Gastrocnemius medialis (tissue), 4 donors: ENCODE data around the gene HBEGF. TPM values are rescaled to one million over a fixed set of nuclear protein-coding genes. Genes with fewer than 3 reads are reported as not detected.

Experiments used
- ATAC-seq, 2 donors: fragments of 150-250 bp; one replicate each; pipeline ENCODE4 v1.9.1; 2016
- DNase-seq, 2 donors: peaks; one replicate each; pipeline ENCODE4 v3.0.0-alpha.2; 2019
- H3K27ac ChIP-seq, 4 donors: fragments of 200-600 bp; sonication (generic); 1 replicate in 1 of 4; 2 replicates in 3 of 4; pipeline ENCODE4 v1.5.1; 2016 to 2018; ENCODE audit warnings: mild to moderate bottlenecking in 2 of 4, moderate library complexity in 1 of 4
- H3K27me3 ChIP-seq, 3 donors: fragments of 200-600 bp; sonication (generic) in 2 of 3; 1 replicate in 1 of 3; 2 replicates in 2 of 3; pipeline versions ENCODE4 v1.5.1 to v1.6.0; 2016 to 2019; ENCODE audit warnings: mild to moderate bottlenecking in 1 of 3, moderate library complexity in 1 of 3
- H3K36me3 ChIP-seq, 2 donors: fragments of 200-600 bp; sonication (generic) in 1 of 2; one replicate each; pipeline ENCODE4 v1.5.1; 2017 to 2018
- H3K4me1 ChIP-seq, 2 donors: fragments of 200-600 bp; sonication (generic) in 1 of 2; one replicate each; pipeline ENCODE4 v1.5.1; 2016 to 2017; ENCODE audit warnings: mild to moderate bottlenecking in 2 of 2
- H3K4me3 ChIP-seq, 4 donors: fragments of 200-600 bp; sonication (generic) in 3 of 4; 1 replicate in 1 of 4; 2 replicates in 3 of 4; pipeline ENCODE4 v1.5.1; 2016 to 2019; ENCODE audit warnings: mild to moderate bottlenecking in 2 of 4
- H3K9me3 ChIP-seq, 3 donors: fragments of 200-600 bp; sonication (generic) in 2 of 3; 1 replicate in 1 of 3; 2 replicates in 2 of 3; pipeline ENCODE4 v1.5.1; 2016 to 2019
- CTCF ChIP-seq, 5 experiments: fragments of 450-650 bp in 3 of 5; fragments of 200-600 bp in 2 of 5; sonication (generic) in 2 of 5; IDR thresholded peaks in 4 of 5; conservative IDR thresholded peaks in 1 of 5; 1 replicate in 4 of 5; 2 replicates in 1 of 5; pipeline ENCODE4 v1.5.1; 2016 to 2019; ENCODE audit warnings: antibody characterized with exemption in 5 of 5, mild to moderate bottlenecking in 3 of 5, moderate library complexity in 3 of 5
- POLR2A ChIP-seq, 2 donors: fragments of 450-650 bp; IDR thresholded peaks; one replicate each; pipeline ENCODE4 v1.6.1; 2017; ENCODE audit warnings: antibody characterized with exemption in 2 of 2, mild to moderate bottlenecking in 2 of 2, moderate library complexity in 2 of 2
- in situ Hi-C, 4 donors: fragments of 200-750 bp; cut with MboI; loops; one replicate each; pipeline versions ENCODE4 v1.15.0 to v1.8.0; 2017; ENCODE audit warnings: low sequenced_read_pairs in 4 of 4
- intact Hi-C: fragments of 100-400 bp; cut with DNase I; formaldehyde crosslinking; loops from one replicate; pipeline ENCODE4 v1.15.1; 2023; ENCODE audit warnings: low total_unique reads
- total RNA-seq, 4 donors: library from RNA; depleted of rRNA; stranded (reverse); fragments of >200 nt; gene quantifications; one replicate each; pipeline versions ENCODE4 v1.1.0 to v1.2.3, GENCODE V29; 2016

Gene HBEGF
- total RNA-seq, 4 donors from 2014 or later = 5.3 to 22.2 (median 17.6) TPM

GRCh38 chr5:140360101-140360500 lies 13.7 kb upstream of the HBEGF start, which contains the start of gene SLC4A9:
SLC4A9 (plus strand) TSS chr5:140360194; CDS start chr5:140360237, 43 bp downstream.
- in situ Hi-C loops (loop anchor here in 1 of 4 donors (25.0 kb wide), 1 partner anchor 573 kb away; the partner anchor contains the start of gene PSD2), intact Hi-C loops (no loop called here)
- H3K9me3 ChIP-seq = no peaks in the 10 kb centered on the region
- peaks cover 3 to 8% of the 10 kb centered on the region in 2 donors for H3K4me1 ChIP-seq
- TF ChIP-seq CTCF (IDR thresholded peaks at IDR 0.05 in 4 of 5, conservative IDR thresholded peaks at IDR 0.05 in 1 of 5) = no peak
- TF ChIP-seq POLR2A (IDR thresholded peaks at IDR 0.05) = no peak
- no peaks in the 10 kb centered on the region for H3K36me3 ChIP-seq
- H3K27ac ChIP-seq = no peak within 1 kb of the TSS
- no peak for DNase-seq
- H3K4me3 ChIP-seq = no peak within 1 kb of the TSS
- no peak for ATAC-seq
- H3K27me3 ChIP-seq = no peaks in the 10 kb centered on the region

GRCh38 chr5:140358738-140359310 lies 12.4 kb upstream of the HBEGF start:
- no peaks in the 10 kb centered on the region for H3K9me3 ChIP-seq
- ATAC-seq (no peak), DNase-seq (no peak)
- no peaks in the 10 kb centered on the region for H3K36me3 ChIP-seq
- in situ Hi-C loops = loop anchor here in 1 of 4 donors (10.0 to 25.0 kb wide), 2 partner anchors 194 to 572 kb away; partner anchors contain the start of gene PSD2
- H3K27ac ChIP-seq = no peak overlapping the region
- H3K4me1 ChIP-seq = peaks cover 3 to 8% of the 10 kb centered on the region in 2 donors
- H3K4me3 ChIP-seq = no peak overlapping the region
- intact Hi-C loops = no loop called here
- TF ChIP-seq CTCF (IDR thresholded peaks at IDR 0.05 in 4 of 5, conservative IDR thresholded peaks at IDR 0.05 in 1 of 5) (peak in 1 of 5 experiments; percentile 21), POLR2A (IDR thresholded peaks at IDR 0.05) (no peak)
- no peaks in the 10 kb centered on the region for H3K27me3 ChIP-seq

GRCh38 chr5:140357726-140358093 lies 11.3 kb upstream of the HBEGF start:
- Histone ChIP-seq H3K27me3 (no peaks in the 10 kb centered on the region), H3K9me3 (no peaks in the 10 kb centered on the region), H3K27ac (no peak overlapping the region), H3K4me1 (peaks cover 3 to 8% of the 10 kb centered on the region in 2 donors), H3K4me3 (peak overlapping the region in 3 of 4 donors; percentile 25 to 59 (median 37)), H3K36me3 (no peaks in the 10 kb centered on the region)
- in situ Hi-C loops (loop anchor here in 1 of 4 donors (10.0 to 25.0 kb wide), 2 partner anchors 193 to 570 kb away; partner anchors contain the start of gene PSD2), intact Hi-C loops (loop anchor here (1.0 kb wide), 1 partner anchor 113 kb away; no protein-coding TSS in a partner anchor)
- DNase-seq (peak; percentile 63 to 79), ATAC-seq (peak; percentile 84 to 91)
- TF ChIP-seq CTCF (IDR thresholded peaks at IDR 0.05 in 4 of 5, conservative IDR thresholded peaks at IDR 0.05 in 1 of 5) (peak; percentile 78 to 94 (median 86)), POLR2A (IDR thresholded peaks at IDR 0.05) (no peak)

- no peaks in the 10 kb centered on the region for H3K36me3 ChIP-seq
- no peak for DNase-seq
- in situ Hi-C loops (loop anchor here in 1 of 4 donors (10.0 to 25.0 kb wide), 2 partner anchors 192 to 570 kb away; partner anchors contain the start of gene PSD2), intact Hi-C loops (loop anchor here (1.0 kb wide), 1 partner anchor 113 kb away; no protein-coding TSS in a partner anchor)
- H3K9me3 ChIP-seq = no peaks in the 10 kb centered on the region
- no peak overlapping the region for H3K4me3 ChIP-seq
- TF ChIP-seq POLR2A (IDR thresholded peaks at IDR 0.05) (no peak), CTCF (IDR thresholded peaks at IDR 0.05 in 4 of 5, conservative IDR thresholded peaks at IDR 0.05 in 1 of 5) (no peak)
- H3K4me1 ChIP-seq = peaks cover 3 to 8% of the 10 kb centered on the region in 2 donors
- no peaks in the 10 kb centered on the region for H3K27me3 ChIP-seq
- no peak overlapping the region for H3K27ac ChIP-seq
- ATAC-seq = peak in 1 of 2 donors; percentile 8
These were observed 10.7 kb upstream of the HBEGF start for GRCh38 chr5:140356853-140357725.
